H1 (cell line): ENCODE results near the gene RNASE9. TPM values are rescaled to one million over a fixed set of nuclear protein-coding genes. Genes with fewer than 3 reads are reported as not detected.

Source experiments
- CTCF ChIA-PET: fragments of 300-600 bp; sonication (Branson Sonifier 250); formaldehyde crosslinking; loops from one replicate; lab custom pipeline; 2021; ENCODE audit not compliant: partially characterized antibody; lab: Charles Lee
- POLR2A ChIA-PET: fragments of 300-600 bp; sonication (Branson Sonifier 250); formaldehyde crosslinking; loops from one replicate; lab custom pipeline; 2021; ENCODE audit warnings: inconsistent platforms; ENCODE audit not compliant: partially characterized antibody; lab: Charles Lee
- DNase-seq, 2 experiments: peaks; one replicate each; pipeline versions ENCODE4 v3.0.0 to v3.0.0-alpha.2; 2010 to 2022; ENCODE audit warnings: low spot score in 2 of 2, low read depth in 1 of 2, mixed read lengths in 1 of 2
- FAIRE-seq: peaks from 2 replicates; lab custom pipeline; 2011; peaks lifted over from hg19 to GRCh38; lab: Jason Lieb, UNC
- H2AFZ ChIP-seq: 2 replicates; pipeline ENCODE4 v1.8.1; 2012; ENCODE audit warnings: low read length, inconsistent platforms
- H2AK5ac ChIP-seq: 2 replicates; pipeline ENCODE4 v1.6.1; 2013; ENCODE audit warnings: low read depth, low read length
- H2BK120ac ChIP-seq: replicated peaks from 2 replicates; pipeline ENCODE3; 2013; ENCODE audit warnings: low read depth, low read length, inconsistent platforms
- H2BK12ac ChIP-seq: 2 replicates; pipeline ENCODE4 v1.6.1; 2013; ENCODE audit warnings: low read depth, low read length
- H2BK15ac ChIP-seq: 2 replicates; pipeline ENCODE4 v1.6.1; 2013; ENCODE audit warnings: low read length
- H2BK20ac ChIP-seq: 2 replicates; pipeline ENCODE4 v1.6.1; 2013; ENCODE audit warnings: low read length
- H2BK5ac ChIP-seq: 2 replicates; pipeline ENCODE4 v1.6.1; 2013; ENCODE audit warnings: low read depth, low read length
- H3K14ac ChIP-seq: 2 replicates; pipeline ENCODE4 v1.6.1; 2013; ENCODE audit warnings: inconsistent platforms; ENCODE audit not compliant: insufficient read length
- H3K18ac ChIP-seq: 2 replicates; pipeline ENCODE4 v1.6.1; 2013; ENCODE audit warnings: low read length; ENCODE audit errors: extremely low read depth
- H3K23ac ChIP-seq: 2 replicates; pipeline ENCODE4 v1.6.1; 2013; ENCODE audit warnings: inconsistent platforms; ENCODE audit not compliant: insufficient read length
- H3K23me2 ChIP-seq: 2 replicates; pipeline ENCODE4 v1.6.1; 2013; ENCODE audit warnings: low read depth, low read length
- H3K27ac ChIP-seq: 2 replicates; pipeline ENCODE4 v1.6.1; 2011; ENCODE audit warnings: low read depth, low read length, inconsistent platforms
- H3K27me3 ChIP-seq, 4 experiments: replicated peaks in 1 of 4; 1 replicate in 1 of 4; 2 replicates in 3 of 4; pipeline versions ENCODE4 v1.6.1 to v1.8.1; 2011 to 2013; ENCODE audit warnings: low read length in 3 of 4, mild to moderate bottlenecking in 3 of 4, inconsistent platforms in 2 of 4, mixed read lengths in 2 of 4, moderate library complexity in 1 of 4; ENCODE audit not compliant: control insufficient read depth in 3 of 4, insufficient read depth in 3 of 4; ENCODE audit errors: extremely low read depth in 1 of 4
- H3K36me3 ChIP-seq, 4 experiments: 2 replicates each; pipeline versions ENCODE4 v1.6.1 to v1.8.1; 2011 to 2013; ENCODE audit warnings: mild to moderate bottlenecking in 4 of 4, low read length in 3 of 4, moderate library complexity in 2 of 4, control low read depth in 1 of 4, inconsistent platforms in 1 of 4; ENCODE audit not compliant: insufficient read depth in 4 of 4, control insufficient read depth in 2 of 4
- H3K4ac ChIP-seq: replicated peaks from 2 replicates; pipeline ENCODE3; 2013; ENCODE audit warnings: low read length, low read depth, mixed read lengths, inconsistent platforms; ENCODE audit not compliant: insufficient read length
- H3K4me1 ChIP-seq, 4 experiments: replicated peaks in 1 of 4; 1 replicate in 1 of 4; 2 replicates in 3 of 4; pipeline versions ENCODE4 v1.6.1 to v1.8.1; 2011 to 2013; ENCODE audit warnings: low read length in 3 of 4, inconsistent platforms in 2 of 4, mixed read lengths in 1 of 4; ENCODE audit not compliant: insufficient read depth in 4 of 4, control insufficient read depth in 3 of 4
- H3K4me2 ChIP-seq, 2 experiments: 2 replicates each; pipeline versions ENCODE4 v1.6.1 to v1.8.1; 2011 to 2013; ENCODE audit warnings: low read depth in 2 of 2, low read length in 2 of 2, control low read depth in 1 of 2, inconsistent platforms in 1 of 2, mild to moderate bottlenecking in 1 of 2; ENCODE audit not compliant: insufficient read depth in 1 of 2
- H3K4me3 ChIP-seq, 4 experiments: fragments of 200-600, 300-600 bp in 1 of 4; sonication (generic), shearing (Covaris generic), sonication (Bioruptor Twin) in 1 of 4; 2 replicates each; pipeline versions ENCODE4 v1.5.1 to v1.8.1; 2011 to 2016; ENCODE audit warnings: low read length in 4 of 4, low read depth in 3 of 4, control low read depth in 2 of 4, inconsistent platforms in 2 of 4, mild to moderate bottlenecking in 2 of 4, mixed read lengths in 1 of 4, moderate library complexity in 1 of 4; ENCODE audit not compliant: insufficient read depth in 2 of 4; ENCODE audit errors: extremely low read depth in 1 of 4
- H3K56ac ChIP-seq: replicated peaks from 2 replicates; pipeline ENCODE3; 2013; ENCODE audit warnings: low read depth, mild to moderate bottlenecking, mixed read lengths, low read length, inconsistent platforms; ENCODE audit not compliant: insufficient read length
- H3K79me1 ChIP-seq: 2 replicates; pipeline ENCODE4 v1.6.1; 2013; ENCODE audit warnings: low read depth, low read length, control low read depth
- H3K79me2 ChIP-seq, 2 experiments: 2 replicates each; pipeline versions ENCODE4 v1.6.1 to v1.8.1; 2012 to 2013; ENCODE audit warnings: low read length in 2 of 2, mild to moderate bottlenecking in 2 of 2, inconsistent platforms in 1 of 2; ENCODE audit not compliant: insufficient read depth in 2 of 2, control insufficient read depth in 1 of 2
- H3K9ac ChIP-seq, 4 experiments: replicated peaks in 1 of 4; 1 replicate in 1 of 4; 2 replicates in 3 of 4; pipeline versions ENCODE4 v1.6.1 to v1.8.1; 2011 to 2013; ENCODE audit warnings: low read depth in 3 of 4, low read length in 3 of 4, control low read depth in 2 of 4, mild to moderate bottlenecking in 2 of 4, moderate library complexity in 2 of 4, inconsistent platforms in 1 of 4; ENCODE audit errors: extremely low read depth in 1 of 4
- H3K9me3 ChIP-seq, 2 experiments: 2 replicates each; pipeline versions ENCODE4 v1.6.1 to v1.8.1; 2012 to 2013; ENCODE audit warnings: mild to moderate bottlenecking in 2 of 2, moderate library complexity in 2 of 2, control low read depth in 1 of 2, inconsistent platforms in 1 of 2, low read depth in 1 of 2, low read length in 1 of 2, mixed read lengths in 1 of 2; ENCODE audit not compliant: insufficient read depth in 2 of 2
- H4K20me1 ChIP-seq, 2 experiments: replicated peaks in 1 of 2; 2 replicates each; pipeline versions ENCODE3 to v1.8.1; 2011 to 2013; ENCODE audit warnings: inconsistent platforms in 2 of 2, low read length in 2 of 2, mild to moderate bottlenecking in 1 of 2; ENCODE audit not compliant: insufficient read depth in 2 of 2, control insufficient read depth in 1 of 2
- H4K5ac ChIP-seq: 2 replicates; pipeline ENCODE4 v1.6.1; 2013; ENCODE audit warnings: low read length, low read depth, mixed read lengths, inconsistent platforms; ENCODE audit not compliant: insufficient read length
- H4K8ac ChIP-seq: 2 replicates; pipeline ENCODE4 v1.8.0; 2013; ENCODE audit warnings: mild to moderate bottlenecking, moderate library complexity, low read length, inconsistent platforms; ENCODE audit not compliant: insufficient read depth; ENCODE audit errors: extremely low read depth
- H4K91ac ChIP-seq: replicated peaks from 2 replicates; pipeline ENCODE3; 2013; ENCODE audit warnings: low read length, mixed read lengths, inconsistent platforms; ENCODE audit not compliant: insufficient read length
- CHD2 ChIP-seq: IDR thresholded peaks from 2 replicates; pipeline ENCODE4 v1.6.1; 2012; ENCODE audit warnings: low read length, improper control_type of control experiment
- GTF2F1 ChIP-seq: IDR thresholded peaks from 2 replicates; pipeline ENCODE4 v1.6.1; 2012; ENCODE audit warnings: low read depth, low read length, improper control_type of control experiment, borderline replicate concordance
- SP1 ChIP-seq: IDR thresholded peaks from 2 replicates; pipeline ENCODE4 v1.6.1; 2011; ENCODE audit warnings: low read depth, low read length
- TAF1 ChIP-seq: IDR thresholded peaks from 2 replicates; pipeline ENCODE4 v1.6.1; 2011; ENCODE audit warnings: mild to moderate bottlenecking, low read depth, low read length
- ZNF274 ChIP-seq: IDR thresholded peaks from 2 replicates; pipeline ENCODE4 v1.7.0; 2012; ENCODE audit warnings: low read length, borderline replicate concordance; ENCODE audit errors: extremely low read depth
- polyA plus RNA-seq, 7 experiments: library from polyadenylated mRNA; depleted of rRNA in 3 of 7; stranded (reverse) in 5 of 7; unstranded in 2 of 7; fragments of >200 nt in 5 of 7; fragments of 200-250 nt in 2 of 7; gene quantifications; 1 replicate in 5 of 7; 2 replicates in 1 of 7; 4 replicates in 1 of 7; pipeline versions ENCODE4 v1.2.1 to v1.2.3, GENCODE V29; 2011 to 2013; ENCODE audit warnings: missing spikeins in 2 of 7, mixed read lengths in 2 of 7
- total RNA-seq: library from RNA; stranded (reverse); fragmentation: NEBNext Ultra II Directional; extraction: Animal tissue kit (Norgen Biotek cat#: 25700); gene quantifications from 2 replicates; pipeline ENCODE4 v1.2.1, GENCODE V29; 2021

Gene RNASE9
- total and polyA plus RNA-seq, 2 of the 8 experiments (the other 6 are each of a cell fraction or from before 2014, with no cell fraction given): 0.06 TPM; not detected in 1

- CTCF ChIA-PET: interaction anchor here (1.1 to 2.2 kb wide), 5 partner anchors 14 to 100 kb away, joined by 3 to 9 read pairs (median 6); no protein-coding TSS in a partner anchor
- no peak overlapping the region for H3K14ac ChIP-seq
- H2BK120ac ChIP-seq: no peak overlapping the region
- H3K9me3 ChIP-seq: peaks cover 16 to 17% of the 10 kb centered on the region in 2 experiments
- 0 out of 2 replicates have a peak overlapping the region, but pooled peaks have one; percentile 53 for H2AK5ac ChIP-seq
- no peak for FAIRE-seq
- H2AFZ ChIP-seq: no peak overlapping the region
- no peak overlapping the region for H4K5ac ChIP-seq
- H3K4me3 ChIP-seq: no peak overlapping the region
- TF ChIP-seq ZNF274: no peak
- no peak for TF ChIP-seq SP1
- no peak for TF ChIP-seq TAF1
- TF ChIP-seq CHD2: no peak
- no peak for TF ChIP-seq GTF2F1
- H3K23ac ChIP-seq: no peak overlapping the region
- peaks cover 0 to 4% (median 0%) of the 10 kb centered on the region in 4 experiments; a peak in 1 of 7 replicates for H3K4me1 ChIP-seq
- H3K27me3 ChIP-seq: no peaks in the 10 kb centered on the region
- H2BK20ac ChIP-seq: no peak overlapping the region
- H4K91ac ChIP-seq: no peak overlapping the region
- no peak overlapping the region for H3K27ac ChIP-seq
- H2BK5ac ChIP-seq: no peak overlapping the region
- H2BK15ac ChIP-seq: no peak overlapping the region
- POLR2A ChIA-PET: interaction anchor here (0.6 to 1.8 kb wide), 2 partner anchors 110 to 161 kb away, joined by 4 read pairs; no protein-coding TSS in a partner anchor
- no peak overlapping the region for H3K4me2 ChIP-seq
- H4K20me1 ChIP-seq: no peaks in the 10 kb centered on the region
- H3K23me2 ChIP-seq: no peaks in the 10 kb centered on the region
- H3K79me2 ChIP-seq: no peaks in the 10 kb centered on the region
- DNase-seq: no peak
- no peak overlapping the region for H4K8ac ChIP-seq
- no peak overlapping the region for H3K4ac ChIP-seq
- H3K56ac ChIP-seq: no peak overlapping the region
- H3K36me3 ChIP-seq: peaks cover 0 to 2% (median 0%) of the 10 kb centered on the region in 4 experiments; a peak in 2 of 8 replicates
- no peak overlapping the region for H2BK12ac ChIP-seq
- no peaks in the 10 kb centered on the region for H3K79me1 ChIP-seq
- no peak overlapping the region for H3K18ac ChIP-seq
- H3K9ac ChIP-seq: no peak overlapping the region
These were observed 8.2 kb upstream of the RNASE9 start for GRCh38 chr14:20569066-20569465.
